HEK293T (cell line): ENCODE results near the gene CIART.

Source experiments
- CTCF ChIA-PET: fragments of 350-600 bp; formaldehyde crosslinking; extraction: SDS; loops from one replicate; lab custom pipeline; 2021; ENCODE audit warnings: antibody characterized with exemption, inconsistent platforms; lab: Yijun Ruan, JAX
- POLR2A ChIA-PET: fragments of 350-600 bp; formaldehyde crosslinking; extraction: SDS; loops from one replicate; lab custom pipeline; 2020; ENCODE audit warnings: antibody characterized with exemption, inconsistent platforms; lab: Yijun Ruan, JAX
- DNase-seq: peaks from one replicate; pipeline ENCODE4 v3.0.0; 2012; ENCODE audit warnings: mixed read lengths; ENCODE audit errors: extremely low spot score
- ARNT ChIP-seq: fragments of 450-650 bp; IDR thresholded peaks from 2 replicates; pipeline ENCODE4 v1.6.1; 2017; ENCODE audit warnings: mild to moderate bottlenecking
- BHLHE40 ChIP-seq: fragments of 450-650 bp; IDR thresholded peaks from 2 replicates; pipeline ENCODE4 v1.6.1; 2016; ENCODE audit warnings: mild to moderate bottlenecking, moderate library complexity, borderline replicate concordance
- CTBP1 ChIP-seq: fragments of 450-650 bp; IDR thresholded peaks from 2 replicates; pipeline ENCODE4 v1.6.1; 2016; ENCODE audit warnings: borderline replicate concordance
- ELF4 ChIP-seq: fragments of 450-650 bp; IDR thresholded peaks from 2 replicates; pipeline ENCODE4 v1.6.1; 2017; ENCODE audit warnings: antibody characterized with exemption
- FOXA1 ChIP-seq: fragments of 450-650 bp; IDR thresholded peaks from 2 replicates; pipeline ENCODE4 v1.6.1; 2016; ENCODE audit warnings: mild to moderate bottlenecking
- FOXK2 ChIP-seq: fragments of 450-650 bp; IDR thresholded peaks from 2 replicates; pipeline ENCODE4 v1.6.1; 2016; ENCODE audit warnings: mild to moderate bottlenecking
- FOXM1 ChIP-seq: fragments of 450-650 bp; IDR thresholded peaks from 2 replicates; pipeline ENCODE4 v1.6.1; 2017; ENCODE audit warnings: mild to moderate bottlenecking, borderline replicate concordance
- HDGF ChIP-seq: fragments of 450-650 bp; IDR thresholded peaks from 2 replicates; pipeline ENCODE4 v1.6.1; 2017; ENCODE audit warnings: antibody characterized with exemption, borderline replicate concordance
- L3MBTL2 ChIP-seq: fragments of 450-650 bp; conservative IDR thresholded peaks from 2 replicates; pipeline ENCODE4 v1.6.1; 2016; ENCODE audit warnings: mild to moderate bottlenecking
- LEF1 ChIP-seq: fragments of 450-650 bp; IDR thresholded peaks from 2 replicates; pipeline ENCODE4 v1.6.1; 2017; ENCODE audit warnings: mild to moderate bottlenecking, borderline replicate concordance
- NFRKB ChIP-seq: fragments of 450-650 bp; IDR thresholded peaks from 2 replicates; pipeline ENCODE4 v1.6.1; 2016; ENCODE audit warnings: mild to moderate bottlenecking, moderate library complexity
- SP1 ChIP-seq: fragments of 450-650 bp; IDR thresholded peaks from 2 replicates; pipeline ENCODE4 v1.6.1; 2017
- SUZ12 ChIP-seq: fragments of 450-650 bp; IDR thresholded peaks from 2 replicates; pipeline ENCODE4 v1.6.1; 2016; ENCODE audit warnings: mild to moderate bottlenecking
- TARDBP ChIP-seq: fragments of 450-650 bp; IDR thresholded peaks from 2 replicates; pipeline ENCODE4 v1.6.1; 2016
- ZNF384 ChIP-seq: fragments of 450-650 bp; IDR thresholded peaks from 2 replicates; pipeline ENCODE4 v1.6.1; 2016
- TF ChIP-seq, protein P1 (sequence below): fragments of 450-650 bp; IDR thresholded peaks from 2 replicates; pipeline ENCODE4 v1.6.1; 2016

The CIART gene

GRCh38 chr1:150249936-150250335 is 32.4 kb upstream of the CIART start:
- no peak for DNase-seq
- ChIA-PET POLR2A (no interaction called here), CTCF (no interaction called here)
- TF ChIP-seq L3MBTL2 = no peak

GRCh38 chr1:150256198-150256553 is 26.2 kb upstream of the CIART start:
- POLR2A ChIA-PET = interaction anchor here (0.6 to 10.0 kb wide), 13 partner anchors 15 to 279 kb away, joined by 3 to 137 read pairs (median 4); partner anchors contain the start of genes APH1A, C1orf54 and PRPF3
- CTCF ChIA-PET = interaction anchor here (0.6 to 2.9 kb wide), 11 partner anchors 9 to 739 kb away, joined by 3 to 38 read pairs (median 5); partner anchors contain the start of genes APH1A, C1orf54 and CIART
- no peak for DNase-seq
- no peak for TF ChIP-seq ZNF384
- no peak for TF ChIP-seq FOXM1
- TF ChIP-seq TARDBP = no peak
- TF ChIP-seq ELF4 = no peak
- TF ChIP-seq FOXA1 = no peak
- TF ChIP-seq L3MBTL2 = no peak
- TF ChIP-seq LEF1 = no peak
- TF ChIP-seq FOXK2 = no peak
- TF ChIP-seq ARNT = no peak
- TF ChIP-seq CTBP1 = no peak
- TF ChIP-seq SP1 = no peak
- no peak for TF ChIP-seq SUZ12
- TF ChIP-seq HDGF = no peak
- TF ChIP-seq BHLHE40 = no peak
- TF ChIP-seq, protein P1, sequence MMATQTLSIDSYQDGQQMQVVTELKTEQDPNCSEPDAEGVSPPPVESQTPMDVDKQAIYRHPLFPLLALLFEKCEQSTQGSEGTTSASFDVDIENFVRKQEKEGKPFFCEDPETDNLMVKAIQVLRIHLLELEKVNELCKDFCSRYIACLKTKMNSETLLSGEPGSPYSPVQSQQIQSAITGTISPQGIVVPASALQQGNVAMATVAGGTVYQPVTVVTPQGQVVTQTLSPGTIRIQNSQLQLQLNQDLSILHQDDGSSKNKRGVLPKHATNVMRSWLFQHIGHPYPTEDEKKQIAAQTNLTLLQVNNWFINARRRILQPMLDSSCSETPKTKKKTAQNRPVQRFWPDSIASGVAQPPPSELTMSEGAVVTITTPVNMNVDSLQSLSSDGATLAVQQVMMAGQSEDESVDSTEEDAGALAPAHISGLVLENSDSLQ = no peak
- TF ChIP-seq NFRKB = no peak

DNA sequence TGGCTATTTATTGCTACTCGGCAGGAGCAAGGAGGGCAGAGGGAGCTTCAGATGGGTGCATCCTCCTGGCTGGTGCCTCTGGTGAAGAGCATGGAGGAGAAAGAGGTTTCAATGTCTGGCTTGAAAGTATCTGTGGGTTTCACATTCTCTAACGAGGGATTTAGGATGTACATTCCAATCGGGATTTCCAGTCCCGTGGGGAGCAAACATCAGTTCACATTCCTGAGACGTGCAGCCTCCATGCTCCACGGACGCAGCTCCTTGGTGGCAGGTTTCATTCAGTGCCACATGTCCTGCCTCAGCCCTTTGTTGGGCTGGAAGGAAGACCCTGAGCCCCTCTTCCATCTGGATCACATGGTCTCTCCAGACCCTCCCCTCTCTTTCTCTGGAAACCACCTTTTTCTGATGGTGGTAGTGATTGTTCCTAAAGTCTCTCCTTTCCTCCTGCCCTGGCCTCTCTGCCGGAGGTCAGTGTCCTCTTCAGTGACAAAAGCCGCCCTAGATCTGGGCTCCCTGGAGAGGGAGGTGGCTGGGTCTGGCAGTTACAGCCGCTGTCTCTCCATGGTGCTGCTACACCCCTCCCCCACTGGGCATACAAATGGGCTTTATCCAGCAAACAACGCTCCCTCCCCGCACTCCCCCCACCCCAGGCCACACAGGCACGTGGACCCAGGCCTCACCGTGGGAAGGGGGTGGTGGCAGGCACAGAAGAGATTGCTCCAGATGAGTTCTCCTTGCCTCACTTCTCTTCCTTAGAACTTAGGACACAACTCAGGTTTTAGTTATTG is 25.6 kb upstream of the CIART start:
- peak; percentile 13 for DNase-seq
- ChIA-PET POLR2A (interaction anchor here (0.6 to 10.0 kb wide), 13 partner anchors 15 to 278 kb away, joined by 3 to 137 read pairs (median 3); partner anchors contain the start of genes APH1A, C1orf54, CIART and PRPF3), CTCF (interaction anchor here (0.6 to 2.9 kb wide), 9 partner anchors 10 to 739 kb away, joined by 3 to 38 read pairs (median 8); partner anchors contain the start of genes APH1A, C1orf54 and CIART)
- TF ChIP-seq SP1 (no peak), L3MBTL2 (peak; percentile 37; the same call in 1 of the 2 replicates), BHLHE40 (no peak), ARNT (no peak), FOXK2 (no peak), SUZ12 (no peak)

- no peak for TF ChIP-seq CTBP1
- TF ChIP-seq, protein P1 = no peak
- no peak for TF ChIP-seq ARNT
- TF ChIP-seq FOXM1 = no peak
- no peak for TF ChIP-seq SP1
- no peak for TF ChIP-seq FOXA1
- no peak for TF ChIP-seq HDGF
- TF ChIP-seq TARDBP = no peak
- no peak for TF ChIP-seq LEF1
- no peak for TF ChIP-seq FOXK2
- TF ChIP-seq ELF4 = no peak
- TF ChIP-seq ZNF384 = no peak
- TF ChIP-seq L3MBTL2 = no peak
- DNase-seq = peak; percentile 7
- CTCF ChIA-PET = interaction anchor here (1.2 to 2.9 kb wide), 2 partner anchors 15 to 22 kb away, joined by 9 to 38 read pairs; partner anchors contain the start of genes C1orf54 and CIART
- POLR2A ChIA-PET = interaction anchor here (0.8 to 10.0 kb wide), 4 partner anchors 14 to 106 kb away, joined by 3 to 137 read pairs (median 3); partner anchors contain the start of genes APH1A, C1orf54, CIART and RPRD2
Measured at GRCh38 chr1:150257624-150258585, 24.4 kb upstream of the CIART start, which contains the start of gene CA14. TSS of gene CA14 (plus strand) at chr1:150257774. CDS start at chr1:150258129, 355 bp downstream.

GRCh38 chr1:150259217-150259616 is 23.1 kb upstream of the CIART start:
- peak; percentile 4 for DNase-seq
- POLR2A ChIA-PET = interaction anchor here (0.8 to 10.0 kb wide), 4 partner anchors 12 to 320 kb away, joined by 3 to 137 read pairs (median 3); partner anchors contain the start of genes APH1A, C1orf54, MCL1 and RPRD2
- TF ChIP-seq CTBP1 (no peak), ARNT (no peak), HDGF (no peak), FOXM1 (no peak), SP1 (no peak), ZNF384 (no peak), FOXK2 (no peak), FOXA1 (no peak), BHLHE40 (no peak), ELF4 (no peak), SUZ12 (no peak), NFRKB (no peak), LEF1 (no peak), L3MBTL2 (no peak), TARDBP (no peak)
- TF ChIP-seq, protein P1 = no peak
- CTCF ChIA-PET = interaction anchor here (2.1 kb wide), 1 partner anchor 14 kb away, joined by 7 read pairs; the partner anchor contains the start of gene C1orf54
